Measurements from ENCODE around the gene MSL2. TPM values are rescaled to one million over a fixed set of nuclear protein-coding genes. Genes with fewer than 3 reads are reported as not detected.
"Not testable (repeated sequence)": the region's sequence is repeated elsewhere in the genome, so short reads cannot be mapped to it uniquely, and the experiment has no call there.

MSL2 gene
- total RNA-seq, 2 donors from 2014 or later = 24.0 to 31.4 TPM

- ATAC-seq (ENCODE audit: insufficient number of reproducible peaks, low FRiP score, low read depth) = no peak
- no peak for DNase-seq (ENCODE audit: low spot score)
- H3K4me1 ChIP-seq (ENCODE audit: control insufficient read depth in 1 of 2, low read depth in 2 of 2) = no peaks in the 10 kb centered on the region
- H3K27me3 ChIP-seq (replicated peaks; ENCODE audit: insufficient read depth) = no peaks in the 10 kb centered on the region
- no peak overlapping the region for H3K4me3 ChIP-seq
- TF ChIP-seq CTCF (IDR thresholded peaks at IDR 0.05) = no peak
- H3K9me3 ChIP-seq = no peaks in the 10 kb centered on the region
- no peak overlapping the region for H3K27ac ChIP-seq
- H3K36me3 ChIP-seq = no peaks in the 10 kb centered on the region
These were observed 11.5 kb upstream of the MSL2 start for GRCh38 chr3:136207489-136208115.

GRCh38 chr3:136199219-136199618, 3.1 kb upstream of the MSL2 start:
- peaks cover 10 to 12% of the 10 kb centered on the region in 2 donors for H3K4me1 ChIP-seq (ENCODE audit: control insufficient read depth in 1 of 2, low read depth in 2 of 2)
- not testable (repeated sequence) for H3K27me3 ChIP-seq (replicated peaks; ENCODE audit: insufficient read depth); DNase-seq (ENCODE audit: low spot score); H3K36me3 ChIP-seq; H3K9me3 ChIP-seq; H3K27ac ChIP-seq; ATAC-seq (ENCODE audit: insufficient number of reproducible peaks, low FRiP score, low read depth); H3K4me3 ChIP-seq

GRCh38 chr3:136198462-136199078, 2.4 kb upstream of the MSL2 start:
- not testable (repeated sequence) for H3K27ac ChIP-seq; H3K27me3 ChIP-seq (replicated peaks; ENCODE audit: insufficient read depth); H3K9me3 ChIP-seq; ATAC-seq (ENCODE audit: insufficient number of reproducible peaks, low FRiP score, low read depth); H3K4me3 ChIP-seq; DNase-seq (ENCODE audit: low spot score); H3K36me3 ChIP-seq
- peaks cover 10 to 12% of the 10 kb centered on the region in 2 donors for H3K4me1 ChIP-seq (ENCODE audit: control insufficient read depth in 1 of 2, low read depth in 2 of 2)

- DNase-seq (ENCODE audit: low spot score) (no peak), ATAC-seq (ENCODE audit: insufficient number of reproducible peaks, low FRiP score, low read depth) (no peak)
- no peaks in the 10 kb centered on the region for H3K36me3 ChIP-seq
- peaks cover 14 to 16% of the 10 kb centered on the region in 2 donors for H3K4me1 ChIP-seq (ENCODE audit: control insufficient read depth in 1 of 2, low read depth in 2 of 2)
- H3K27me3 ChIP-seq (replicated peaks; ENCODE audit: insufficient read depth) = no peaks in the 10 kb centered on the region
- peak overlapping the region; percentile 86 for H3K4me3 ChIP-seq
- no peaks in the 10 kb centered on the region for H3K9me3 ChIP-seq
- TF ChIP-seq CTCF (IDR thresholded peaks at IDR 0.05) = no peak
- peak overlapping the region; percentile 98 to 99 for H3K27ac ChIP-seq
These were observed 1.1 kb upstream of the MSL2 start for GRCh38 chr3:136197159-136197793.

GRCh38 chr3:136196401-136197158, 445 bp upstream of the MSL2 start:
- no peaks in the 10 kb centered on the region for H3K36me3 ChIP-seq
- H3K27ac ChIP-seq = peak overlapping the region; percentile 98 to 99
- ATAC-seq (ENCODE audit: insufficient number of reproducible peaks, low FRiP score, low read depth) = peak; percentile 91
- TF ChIP-seq CTCF (IDR thresholded peaks at IDR 0.05) = no peak
- H3K9me3 ChIP-seq = no peaks in the 10 kb centered on the region
- H3K27me3 ChIP-seq (replicated peaks; ENCODE audit: insufficient read depth) = no peaks in the 10 kb centered on the region
- DNase-seq (ENCODE audit: low spot score) = peak; percentile 99
- H3K4me1 ChIP-seq (ENCODE audit: control insufficient read depth in 1 of 2, low read depth in 2 of 2) = peaks cover 16 to 23% of the 10 kb centered on the region in 2 donors
- peak overlapping the region; percentile 86 for H3K4me3 ChIP-seq
